Astrocyte of the hippocampus (primary cell): ENCODE measurements around the gene CUL4A.
"Not testable (repeated sequence)": the region's sequence is repeated elsewhere in the genome, so short reads cannot be mapped to it uniquely, and the experiment has no call there.

Experiments
- DNase-seq: peaks from one replicate; pipeline ENCODE4 v3.0.0; 2011; ENCODE audit warnings: low read depth, low spot score

CUL4A gene

GRCh38 chr13:113238536-113238935, 29.1 kb downstream of the CUL4A start:
- no peak for DNase-seq

- DNase-seq: no peak
These were observed 29.9 kb downstream of the CUL4A start for GRCh38 chr13:113239357-113239756.

DNA sequence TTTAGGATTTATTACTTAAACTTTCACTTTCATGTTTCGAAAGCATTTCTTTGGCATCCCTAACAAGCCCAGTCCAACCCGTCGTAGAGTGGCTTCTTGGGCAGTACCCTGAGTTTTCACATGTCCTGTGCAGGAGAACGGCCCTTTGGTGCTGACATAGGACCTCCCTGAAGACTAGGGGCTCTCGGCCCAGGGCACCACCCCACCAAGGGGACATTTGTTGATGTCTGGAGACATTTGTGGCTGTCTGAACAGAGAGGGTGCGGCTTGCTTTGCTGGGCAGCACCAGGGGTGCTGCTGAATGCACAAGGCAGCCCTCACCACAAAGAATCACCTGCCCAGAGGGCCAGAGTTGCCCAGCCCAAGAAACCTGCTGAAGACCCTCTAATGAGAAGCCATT, 30.6 kb downstream of the CUL4A start:
- DNase-seq: no peak

DNA sequence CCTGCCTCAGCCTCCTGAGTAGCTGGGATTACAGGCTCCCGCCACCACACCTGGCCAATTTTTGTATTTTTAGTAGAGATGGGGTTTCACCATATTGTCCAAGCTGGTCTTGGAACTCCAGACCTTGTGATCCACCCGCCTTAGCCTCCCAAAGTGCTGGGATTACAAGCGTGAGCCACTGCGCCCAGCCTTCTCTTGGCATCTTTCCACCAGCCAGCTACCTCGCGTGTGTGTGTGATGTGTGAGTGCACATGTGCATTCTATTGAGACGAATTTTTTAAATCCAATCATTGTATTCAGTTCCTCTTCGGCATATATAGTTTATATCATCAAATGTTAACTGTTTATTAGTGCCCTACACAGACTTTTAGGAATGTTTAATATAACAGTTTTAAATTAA, 32.2 kb downstream of the CUL4A start:
- DNase-seq: not testable (repeated sequence)

DNA sequence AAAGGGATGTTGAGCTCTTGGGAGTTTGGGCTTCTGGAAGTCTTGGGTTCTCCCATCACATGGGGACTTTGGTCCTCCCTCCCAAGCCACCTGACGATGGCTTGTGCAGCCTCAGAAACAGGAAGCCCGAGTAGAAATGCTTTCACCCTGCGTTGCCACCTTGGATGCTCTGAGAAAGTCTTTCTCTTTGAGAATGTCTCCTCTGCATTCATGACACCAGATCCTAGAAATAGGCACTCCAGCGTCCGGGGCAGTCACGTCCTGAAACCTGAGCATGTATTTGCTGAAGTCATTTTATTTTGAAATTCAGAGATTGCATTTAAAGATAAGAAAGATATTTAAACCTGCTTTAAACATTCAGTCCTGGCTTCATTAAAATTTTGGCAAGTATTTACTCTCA, 34.4 kb downstream of the CUL4A start:
- DNase-seq: peak; percentile 11

DNA sequence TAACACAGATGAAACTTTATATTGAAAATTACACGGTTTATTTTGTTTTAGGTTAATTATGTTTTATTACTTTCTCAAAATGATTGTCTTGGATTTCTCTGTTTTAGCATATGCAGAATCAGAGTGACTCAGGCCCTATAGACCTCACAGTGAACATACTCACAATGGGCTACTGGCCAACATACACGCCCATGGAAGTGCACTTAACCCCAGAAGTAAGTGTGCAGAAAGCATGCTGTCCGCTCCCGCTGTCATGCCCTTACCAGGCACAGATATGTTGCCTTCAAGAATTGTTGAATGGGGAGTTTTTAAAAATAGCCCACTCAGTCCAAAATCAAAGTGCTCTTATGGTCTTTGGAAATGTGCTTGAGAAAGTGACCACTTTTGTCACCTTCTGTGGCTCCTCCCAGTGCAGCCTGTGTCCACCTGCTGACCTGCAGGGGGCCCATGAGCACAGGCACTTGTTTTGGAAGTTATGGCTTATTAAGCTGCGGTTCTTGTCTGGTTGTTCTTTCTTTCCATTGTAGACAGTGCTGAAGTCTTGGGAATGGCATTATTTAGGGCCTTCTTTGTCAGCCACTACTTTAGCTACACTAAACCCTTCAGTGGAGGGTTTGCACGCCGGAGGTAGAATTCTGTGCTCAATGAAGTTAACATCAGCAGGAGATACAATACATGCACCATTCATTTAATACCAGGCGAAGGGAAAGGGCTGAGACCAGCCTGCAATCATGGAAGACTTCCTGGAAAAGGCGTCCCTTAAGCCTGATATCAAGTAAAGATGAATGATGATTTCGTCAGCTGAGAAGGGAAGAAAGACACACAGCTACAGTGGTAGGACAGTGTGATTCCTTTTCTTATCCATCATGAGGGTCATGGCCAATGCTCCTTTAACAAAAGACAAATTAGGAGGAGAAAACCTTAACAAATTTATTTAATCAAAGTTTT, 36.7 kb downstream of the CUL4A start:
- no peak for DNase-seq

DNA sequence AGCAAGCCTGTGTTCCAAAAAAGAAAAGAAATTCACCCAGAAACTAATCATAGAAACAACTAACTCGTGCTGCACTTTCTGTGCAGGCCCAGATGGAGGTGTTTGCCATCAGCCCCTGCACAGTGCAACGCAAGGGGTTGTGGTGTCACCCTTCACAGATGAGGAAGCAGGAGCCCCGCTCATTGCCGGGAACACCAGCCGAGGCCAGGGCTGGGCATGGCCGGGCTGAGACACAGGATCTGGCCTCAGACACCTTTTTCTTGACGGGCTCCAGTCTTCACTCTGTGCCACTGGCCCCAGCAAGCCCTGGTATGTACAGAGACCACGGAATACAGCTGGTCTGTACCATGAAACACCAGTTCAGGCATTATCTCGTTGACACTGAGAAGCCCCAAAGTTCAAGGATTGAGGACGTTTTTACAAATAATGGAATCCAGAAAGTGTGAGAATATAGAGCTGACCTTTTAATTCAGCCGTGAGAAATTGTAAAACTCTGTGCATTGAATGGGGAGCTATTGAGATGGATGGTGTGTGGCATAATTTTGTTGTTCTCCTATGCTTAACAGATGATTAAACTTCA, 43.2 kb downstream of the CUL4A start:
- no peak for DNase-seq

- DNase-seq: not testable (repeated sequence)
These were observed 48.5 kb downstream of the CUL4A start for GRCh38 chr13:113257908-113258307.

DNA sequence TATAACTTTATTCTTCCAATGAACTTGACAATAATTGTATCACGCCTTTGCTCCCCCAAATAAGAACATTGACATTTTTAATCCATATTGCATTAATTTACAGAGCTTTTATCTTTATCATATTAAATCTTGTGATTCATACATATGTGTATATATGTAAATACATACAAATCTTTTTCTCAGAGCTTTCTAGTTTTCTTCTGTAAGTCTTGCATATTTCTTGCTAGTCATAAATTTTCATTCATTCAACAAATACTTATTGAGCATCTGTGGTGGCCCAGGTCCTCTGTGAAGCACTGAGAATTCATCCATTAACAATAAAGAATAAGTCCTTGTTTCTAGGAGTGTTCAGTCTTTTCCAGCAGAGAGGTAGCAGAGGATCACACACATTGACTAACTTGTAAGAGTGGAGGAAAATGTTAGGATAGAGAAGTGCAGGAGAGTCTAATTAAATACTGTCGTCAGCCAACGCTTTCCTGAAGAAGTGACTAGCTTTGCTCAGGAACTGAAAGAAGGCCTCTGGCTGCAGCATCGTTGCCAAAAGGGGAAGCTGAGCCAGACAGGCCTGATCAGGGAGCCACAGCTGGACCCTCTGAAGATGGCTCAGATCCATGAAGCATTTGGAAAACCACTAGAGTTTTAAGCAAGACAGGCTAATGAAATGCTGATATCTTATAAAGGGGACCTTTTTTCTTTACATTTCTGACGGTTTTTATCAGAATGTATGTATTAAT, 49.1 kb downstream of the CUL4A start:
- no peak for DNase-seq

GRCh38 chr13:113260996-113261395, 51.6 kb downstream of the CUL4A start:
- DNase-seq: no peak

DNA sequence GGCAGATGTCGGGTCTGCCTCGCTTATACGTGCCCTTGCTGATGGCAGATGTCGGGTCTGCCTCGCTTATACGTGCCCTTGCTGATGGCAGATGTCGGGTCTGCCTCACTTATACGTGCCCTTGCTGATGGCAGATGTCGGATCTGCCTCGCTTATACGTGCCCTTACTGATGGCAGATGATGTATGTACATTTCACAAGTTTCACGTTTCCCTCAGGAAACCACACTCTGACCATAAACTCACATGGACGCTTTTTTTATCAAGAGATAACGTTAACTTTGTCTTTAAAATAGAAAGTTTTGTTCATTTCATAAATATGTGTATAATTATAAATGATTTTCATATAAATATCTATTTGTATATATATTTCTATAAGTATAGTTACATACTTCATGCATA, 53.6 kb downstream of the CUL4A start:
- DNase-seq: not testable (repeated sequence)

GRCh38 chr13:113267642-113268405, 58.4 kb downstream of the CUL4A start:
- DNase-seq: no peak

- DNase-seq: no peak
These were observed 62.6 kb downstream of the CUL4A start for GRCh38 chr13:113272031-113272430.

- no peak for DNase-seq
These were observed 63.3 kb downstream of the CUL4A start for GRCh38 chr13:113272701-113273181.

GRCh38 chr13:113273321-113273720, 63.9 kb downstream of the CUL4A start:
- no peak for DNase-seq

DNA sequence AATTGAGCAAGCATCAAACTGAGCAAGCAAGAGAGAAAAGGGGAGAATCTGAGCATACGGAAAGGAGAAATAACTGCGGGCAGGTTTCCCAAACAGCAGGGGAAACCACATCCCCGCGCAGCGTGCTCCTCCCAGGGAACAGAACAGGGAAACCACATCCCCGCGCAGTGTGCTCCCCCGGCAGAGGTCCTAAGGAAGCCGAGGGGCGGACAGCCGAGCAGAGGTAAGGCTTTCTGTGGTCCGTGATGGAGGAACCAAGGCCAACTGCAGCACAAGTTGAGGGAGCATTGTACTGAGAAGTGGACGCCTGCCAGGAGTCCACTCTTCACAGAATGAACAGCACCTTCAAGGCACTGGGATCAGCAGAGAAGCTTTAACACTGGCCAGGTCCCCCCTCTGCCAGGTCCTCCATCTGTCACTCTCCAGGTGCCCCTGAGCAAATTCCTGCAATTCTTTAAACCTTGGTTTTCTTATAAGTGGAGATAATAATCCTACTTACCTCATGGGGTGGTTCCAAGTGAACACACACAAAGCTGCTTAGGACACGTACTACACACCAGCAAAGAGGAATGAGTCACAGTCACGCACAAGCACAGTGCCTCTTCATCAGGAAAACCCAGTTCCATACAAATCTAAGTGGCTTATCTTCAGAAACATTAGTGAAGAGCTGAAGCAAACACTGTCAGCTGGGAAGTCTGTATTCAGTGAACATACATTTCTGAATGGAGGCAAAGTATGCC, 64.6 kb downstream of the CUL4A start:
- DNase-seq: peak; percentile 76

DNA sequence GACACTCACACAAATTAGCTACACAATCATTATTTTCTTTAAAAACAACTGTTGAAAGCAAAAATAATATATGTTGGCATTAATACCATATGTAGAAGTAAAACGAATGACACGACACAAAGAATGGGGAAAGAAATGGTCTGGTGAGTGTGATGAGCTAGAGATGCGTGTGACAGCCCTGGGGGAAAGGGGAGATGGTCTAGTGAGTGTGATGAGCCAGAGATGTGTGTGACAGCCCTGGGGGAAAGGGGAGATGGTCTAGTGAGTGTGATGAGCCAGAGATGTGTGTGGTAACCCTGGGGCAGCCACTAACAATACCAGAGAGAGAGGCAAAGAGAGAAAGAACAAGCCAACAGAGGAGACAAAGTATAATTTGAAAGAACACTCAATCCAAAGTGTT, 65.3 kb downstream of the CUL4A start:
- no peak for DNase-seq

DNA sequence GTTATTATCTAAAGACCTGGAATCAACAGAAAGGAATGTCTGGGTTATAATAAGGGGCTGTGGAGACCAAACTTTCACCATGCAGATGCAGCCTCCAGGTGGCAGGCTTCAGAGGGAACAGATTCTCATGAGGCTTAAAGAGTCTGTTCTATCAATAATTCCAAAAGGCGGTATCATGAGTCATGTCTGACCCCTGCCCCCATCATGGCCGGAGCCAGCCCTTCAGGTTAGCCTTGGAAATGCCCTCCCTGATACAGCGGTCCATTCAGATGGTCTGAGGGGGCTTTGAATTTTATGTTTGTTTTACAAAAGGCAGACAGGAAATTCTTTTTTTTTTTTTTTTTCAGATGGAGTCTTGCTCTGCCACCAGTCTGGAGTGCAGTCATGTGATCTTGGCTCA, 66.0 kb downstream of the CUL4A start:
- peak; percentile 79 for DNase-seq

DNA sequence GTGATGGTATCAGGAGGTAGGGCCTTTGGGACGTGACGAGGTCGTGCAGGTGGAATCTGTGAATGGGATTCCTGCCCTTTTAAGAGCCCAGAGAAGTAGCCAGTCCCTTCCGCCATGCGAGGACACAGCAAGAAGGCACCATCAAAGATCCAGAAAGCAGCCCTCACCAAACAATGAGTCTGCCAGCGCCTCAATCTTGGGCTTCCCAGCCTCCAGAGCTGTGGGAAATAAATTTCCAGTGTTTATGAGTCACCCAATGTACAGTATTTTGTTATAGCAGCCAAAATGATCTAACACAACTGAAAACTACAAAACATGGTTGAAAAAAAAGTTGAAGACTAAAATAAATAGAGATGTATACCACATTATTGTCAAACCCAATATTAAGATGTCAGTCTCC, 70.7 kb downstream of the CUL4A start:
- DNase-seq: no peak

DNA sequence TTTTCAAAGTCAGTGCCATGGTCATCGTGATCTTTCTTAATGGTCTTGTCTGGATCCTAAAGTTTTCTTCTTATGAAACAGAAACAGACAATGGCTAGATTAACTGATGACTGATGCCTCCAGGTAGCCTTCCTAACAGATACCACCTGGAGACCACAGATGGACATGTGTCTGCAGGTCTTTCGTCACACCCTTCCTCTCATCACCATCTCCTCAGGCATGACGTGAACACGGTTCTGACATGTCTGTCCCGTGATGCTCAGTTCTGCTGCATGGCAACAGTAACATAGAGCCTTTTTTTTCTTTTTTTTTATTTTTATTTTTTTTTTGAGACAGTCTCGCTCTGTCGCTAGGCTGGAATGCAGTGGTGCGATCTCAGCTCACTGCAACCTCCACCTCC, 74.5 kb downstream of the CUL4A start:
- no peak for DNase-seq

GRCh38 chr13:113288880-113289279, 79.5 kb downstream of the CUL4A start:
- no peak for DNase-seq
